HepG2 (cell line): ENCODE results near the gene SAMM50. TPM values are rescaled to one million over a fixed set of nuclear protein-coding genes. Genes with fewer than 3 reads are reported as not detected.

Source experiments
- ATF6 ChIP-seq: sonication (generic); formaldehyde crosslinking; conservative IDR thresholded peaks from 2 replicates; pipeline ENCODE4 v1.4.0; 2020; ENCODE audit warnings: missing genetic modification reagents
- FLYWCH1 ChIP-seq: sonication (generic); formaldehyde crosslinking; IDR thresholded peaks from 2 replicates; pipeline ENCODE4 v1.8.1; 2023; ENCODE audit warnings: mild to moderate bottlenecking, missing genetic modification reagents
- IKZF4 ChIP-seq: sonication (generic); formaldehyde crosslinking; IDR thresholded peaks from 2 replicates; pipeline ENCODE4 v1.5.1; 2020; ENCODE audit warnings: borderline replicate concordance, mild to moderate bottlenecking, low read depth, missing genetic modification reagents; ENCODE audit errors: not compliant biosample characterization
- KDM5A ChIP-seq: fragments of 200-600 bp; sonication (generic); IDR thresholded peaks from 2 replicates; pipeline ENCODE4 v1.7.0; 2018; ENCODE audit warnings: antibody characterized with exemption, mild to moderate bottlenecking, low read length, borderline replicate concordance
- MAFG ChIP-seq: sonication (generic); formaldehyde crosslinking; IDR thresholded peaks from 2 replicates; pipeline ENCODE4 v1.5.1; 2020; ENCODE audit warnings: mild to moderate bottlenecking, missing genetic modification reagents
- MAX ChIP-seq: IDR thresholded peaks from 2 replicates; pipeline ENCODE4 v1.6.1; 2012; ENCODE audit warnings: inconsistent platforms
- PHF20 ChIP-seq: sonication (generic); formaldehyde crosslinking; IDR thresholded peaks from 2 replicates; pipeline ENCODE4 v1.5.0; 2020; ENCODE audit warnings: mild to moderate bottlenecking, missing genetic modification reagents
- POLR2AphosphoS2 ChIP-seq: IDR thresholded peaks from 2 replicates; pipeline ENCODE4 v1.6.1; 2011; ENCODE audit warnings: low read depth, low read length, improper control_type of control experiment
- RARA ChIP-seq: IDR thresholded peaks from 2 replicates; pipeline ENCODE4 v1.6.1; 2016; ENCODE audit warnings: missing genetic modification reagents, missing compliant biosample characterization
- RBAK ChIP-seq: sonication (generic); formaldehyde crosslinking; IDR thresholded peaks from 2 replicates; pipeline ENCODE4 v1.5.1; 2020; ENCODE audit warnings: mild to moderate bottlenecking, missing genetic modification reagents
- SRF ChIP-seq: IDR thresholded peaks from 2 replicates; pipeline ENCODE4 v1.6.1; 2011; ENCODE audit warnings: mild to moderate bottlenecking, low read depth, low read length, moderate library complexity
- THAP11 ChIP-seq: IDR thresholded peaks from 2 replicates; pipeline ENCODE4 v1.6.1; 2016; ENCODE audit warnings: missing biosample characterization, missing genetic modification reagents
- TOPORS ChIP-seq: sonication (generic); formaldehyde crosslinking; IDR thresholded peaks from 2 replicates; pipeline ENCODE4 v1.8.0; 2023; ENCODE audit warnings: mild to moderate bottlenecking, missing genetic modification reagents
- ZBTB34 ChIP-seq: sonication (generic); formaldehyde crosslinking; IDR thresholded peaks from 2 replicates; pipeline ENCODE4 v1.8.0; 2022; ENCODE audit warnings: mild to moderate bottlenecking, missing genetic modification reagents
- ZNF205 ChIP-seq: IDR thresholded peaks from 2 replicates; pipeline ENCODE4 v1.6.1; 2018; ENCODE audit warnings: missing biosample characterization, missing genetic modification reagents
- ZNF235 ChIP-seq: sonication (generic); formaldehyde crosslinking; IDR thresholded peaks from 2 replicates; pipeline ENCODE4 v1.8.1; 2023; ENCODE audit warnings: mild to moderate bottlenecking, missing genetic modification reagents, borderline replicate concordance
- ZNF251 ChIP-seq: sonication (generic); formaldehyde crosslinking; IDR thresholded peaks from 2 replicates; pipeline ENCODE4 v1.9.0; 2021; ENCODE audit warnings: mild to moderate bottlenecking, missing genetic modification reagents
- ZNF280B ChIP-seq: sonication (generic); formaldehyde crosslinking; IDR thresholded peaks from 2 replicates; pipeline ENCODE4 v1.5.0; 2020; ENCODE audit warnings: missing genetic modification reagents, mild to moderate bottlenecking, borderline replicate concordance
- ZNF317 ChIP-seq: sonication (generic); formaldehyde crosslinking; IDR thresholded peaks from 2 replicates; pipeline ENCODE4 v1.5.0; 2020; ENCODE audit warnings: mild to moderate bottlenecking, missing genetic modification reagents
- ZNF329 ChIP-seq: sonication (generic); formaldehyde crosslinking; IDR thresholded peaks from 2 replicates; pipeline ENCODE4 v1.9.0; 2021; ENCODE audit warnings: low read depth, mild to moderate bottlenecking, missing genetic modification reagents
- ZNF343 ChIP-seq: sonication (generic); formaldehyde crosslinking; IDR thresholded peaks from 2 replicates; pipeline ENCODE4 v1.4.0; 2020; ENCODE audit warnings: mild to moderate bottlenecking, missing genetic modification reagents
- ZNF441 ChIP-seq: sonication (generic); formaldehyde crosslinking; IDR thresholded peaks from 2 replicates; pipeline ENCODE4 v1.7.0; 2021; ENCODE audit warnings: missing genetic modification reagents, borderline replicate concordance
- ZNF543 ChIP-seq: sonication (generic); formaldehyde crosslinking; IDR thresholded peaks from 2 replicates; pipeline ENCODE4 v1.4.0; 2020; ENCODE audit warnings: mild to moderate bottlenecking, missing genetic modification reagents
- ZNF644 ChIP-seq: IDR thresholded peaks from 2 replicates; pipeline ENCODE4 v1.6.1; 2016; ENCODE audit warnings: low read depth
- ZNF790 ChIP-seq: sonication (generic); formaldehyde crosslinking; IDR thresholded peaks from 2 replicates; pipeline ENCODE4 v1.8.0; 2022; ENCODE audit warnings: missing genetic modification reagents, mild to moderate bottlenecking, borderline replicate concordance
- ZNF792 ChIP-seq: IDR thresholded peaks from 2 replicates; pipeline ENCODE4 v1.6.1; 2016
- ZNF878 ChIP-seq: sonication (generic); formaldehyde crosslinking; IDR thresholded peaks from 2 replicates; pipeline ENCODE4 v1.8.1; 2023; ENCODE audit warnings: mild to moderate bottlenecking, missing genetic modification reagents, moderate library complexity
- polyA plus RNA-seq, 8 experiments: library from polyadenylated mRNA; depleted of rRNA in 3 of 8; stranded (reverse) in 7 of 8; unstranded in 1 of 8; fragments of >200 nt; fragmentation: Illumina TruSeq in 4 of 8; extraction: Trizol in 4 of 8; gene quantifications; 2 replicates each; pipeline versions ENCODE4 v1.2.1 to v1.2.3, GENCODE V29; 2011 to 2016; ENCODE audit warnings: low read depth in 4 of 8, missing spikeins in 1 of 8, mixed read lengths in 1 of 8; ENCODE audit not compliant: insufficient read depth in 1 of 8
- total RNA-seq, 5 experiments: library from RNA; depleted of rRNA; stranded (reverse); fragments of >200 nt; fragmentation: Illumina TruSeq; extraction: Trizol; gene quantifications; 2 replicates each; pipeline ENCODE4 v1.2.3, GENCODE V29; 2016; ENCODE audit warnings: low read depth in 1 of 5

Gene SAMM50
- total and polyA plus RNA-seq, 2 of the 13 experiments (the other 11 are each of a cell fraction or from before 2014, with no cell fraction given), result 34.7 to 63.4 TPM

GRCh38 chr22:43925433-43926348 lies 29.6 kb upstream of the SAMM50 start (continued):
- no peak for TF ChIP-seq ZNF343
- TF ChIP-seq THAP11 (CRISPR knock-in tag), result peak; percentile 20; the same call in 1 of the 2 replicates
- TF ChIP-seq ZBTB34 (CRISPR knock-in tag), result no peak
- TF ChIP-seq TOPORS (CRISPR knock-in tag), result no peak
- TF ChIP-seq ZNF235 (CRISPR knock-in tag), result peak; percentile 39; the same call in 1 of the 2 replicates
- no peak for TF ChIP-seq ZNF644 (CRISPR knock-in tag)
- no peak for TF ChIP-seq ZNF329
- TF ChIP-seq ATF6 (CRISPR knock-in tag), result no peak
- no peak for TF ChIP-seq ZNF251 (CRISPR knock-in tag)
- TF ChIP-seq ZNF790 (CRISPR knock-in tag), result no peak
- TF ChIP-seq ZNF317 (CRISPR knock-in tag), result no peak
- TF ChIP-seq RARA (CRISPR knock-in tag), result peak; percentile 76
- 0 out of 2 replicates have a peak, but pooled peaks have one; percentile 54 for TF ChIP-seq ZNF280B (CRISPR knock-in tag)
- TF ChIP-seq POLR2AphosphoS2, result no peak
- TF ChIP-seq FLYWCH1 (CRISPR knock-in tag), result no peak
- peak; percentile 85 for TF ChIP-seq ZNF878 (CRISPR knock-in tag)
- TF ChIP-seq IKZF4 (CRISPR knock-in tag), result peak; percentile 26
- no peak for TF ChIP-seq RBAK (CRISPR knock-in tag)
- TF ChIP-seq SRF, result peak; percentile 14; the same call in 1 of the 2 replicates
- TF ChIP-seq ZNF792, result 0 out of 2 replicates have a peak, but pooled peaks have one; percentile 13
- no peak for TF ChIP-seq PHF20
- no peak for TF ChIP-seq ZNF543 (CRISPR knock-in tag)
- TF ChIP-seq MAFG (CRISPR knock-in tag), result no peak
- no peak for TF ChIP-seq ZNF205 (CRISPR knock-in tag)
- TF ChIP-seq KDM5A, result no peak
- TF ChIP-seq ZNF441 (CRISPR knock-in tag), result no peak
- TF ChIP-seq MAX, result peak; percentile 82
